HEK293 (cell line): ENCODE data around the gene GMEB2.

ENCODE experiments used
- OSR2 ChIP-seq: fragments of 450-650 bp; formaldehyde crosslinking; IDR thresholded peaks from 2 replicates; pipeline ENCODE4 v1.5.1; 2016; ENCODE audit warnings: missing biosample characterization, missing genetic modification characterization
- REST ChIP-seq: fragments of 450-650 bp; formaldehyde crosslinking; IDR thresholded peaks from 2 replicates; pipeline ENCODE4 v1.5.1; 2016; ENCODE audit warnings: missing biosample characterization, missing genetic modification characterization
- SP7 ChIP-seq: fragments of 450-650 bp; formaldehyde crosslinking; IDR thresholded peaks from 2 replicates; pipeline ENCODE4 v1.5.1; 2016; ENCODE audit warnings: missing biosample characterization, missing genetic modification characterization
- ZBTB49 ChIP-seq: fragments of 450-650 bp; formaldehyde crosslinking; IDR thresholded peaks from 2 replicates; pipeline ENCODE4 v1.5.1; 2016; ENCODE audit warnings: missing biosample characterization, missing genetic modification characterization, low read depth
- ZFP69B ChIP-seq: fragments of 450-650 bp; formaldehyde crosslinking; IDR thresholded peaks from 2 replicates; pipeline ENCODE4 v1.5.1; 2016; ENCODE audit warnings: missing biosample characterization, missing genetic modification characterization
- ZNF146 ChIP-seq: fragments of 450-650 bp; formaldehyde crosslinking; IDR thresholded peaks from 2 replicates; pipeline ENCODE4 v1.5.1; 2016; ENCODE audit warnings: missing biosample characterization, missing genetic modification characterization
- ZNF155 ChIP-seq: fragments of 450-650 bp; formaldehyde crosslinking; IDR thresholded peaks from 2 replicates; pipeline ENCODE4 v1.5.1; 2016; ENCODE audit warnings: missing biosample characterization, missing genetic modification characterization
- ZNF2 ChIP-seq: fragments of 450-650 bp; formaldehyde crosslinking; IDR thresholded peaks from 2 replicates; pipeline ENCODE4 v1.5.1; 2016; ENCODE audit warnings: missing biosample characterization, missing genetic modification characterization
- ZNF214 ChIP-seq: fragments of 450-650 bp; formaldehyde crosslinking; IDR thresholded peaks from 2 replicates; pipeline ENCODE4 v1.5.1; 2017; ENCODE audit warnings: missing biosample characterization, mild to moderate bottlenecking, missing genetic modification characterization, borderline replicate concordance
- ZNF239 ChIP-seq: fragments of 450-650 bp; formaldehyde crosslinking; IDR thresholded peaks from 2 replicates; pipeline ENCODE4 v1.5.1; 2016; ENCODE audit warnings: missing biosample characterization, missing genetic modification characterization
- ZNF26 ChIP-seq: fragments of 450-650 bp; formaldehyde crosslinking; IDR thresholded peaks from 2 replicates; pipeline ENCODE4 v1.5.1; 2016; ENCODE audit warnings: missing biosample characterization, missing genetic modification characterization
- ZNF266 ChIP-seq: fragments of 450-650 bp; formaldehyde crosslinking; IDR thresholded peaks from 2 replicates; pipeline ENCODE4 v1.5.1; 2016; ENCODE audit warnings: missing biosample characterization, missing genetic modification characterization, low read depth
- ZNF274 ChIP-seq, 2 experiments: fragments of 200-500 bp in 1 of 2; fragments of 450-650 bp in 1 of 2; sonication (Bioruptor generic) in 1 of 2; formaldehyde crosslinking in 1 of 2; IDR thresholded peaks; 2 replicates each; pipeline versions ENCODE4 v1.5.1 to v1.6.1; 2014 to 2016; ENCODE audit warnings: borderline replicate concordance in 1 of 2, inconsistent platforms in 1 of 2, low read length in 1 of 2, missing biosample characterization in 1 of 2, missing genetic modification characterization in 1 of 2
- ZNF549 ChIP-seq: fragments of 450-650 bp; IDR thresholded peaks from 2 replicates; pipeline ENCODE4 v1.5.1; 2018; ENCODE audit warnings: missing biosample characterization, missing genetic modification characterization, mild to moderate bottlenecking, inconsistent platforms, moderate library complexity
- ZNF558 ChIP-seq: fragments of 450-650 bp; formaldehyde crosslinking; IDR thresholded peaks from 2 replicates; pipeline ENCODE4 v1.5.1; 2016; ENCODE audit warnings: missing biosample characterization, missing genetic modification characterization
- ZNF600 ChIP-seq: fragments of 450-650 bp; formaldehyde crosslinking; IDR thresholded peaks from 2 replicates; pipeline ENCODE4 v1.5.1; 2016; ENCODE audit warnings: missing biosample characterization, missing genetic modification characterization
- ZNF707 ChIP-seq: fragments of 450-650 bp; formaldehyde crosslinking; IDR thresholded peaks from 2 replicates; pipeline ENCODE4 v1.5.1; 2016; ENCODE audit warnings: missing biosample characterization, missing genetic modification characterization
- ZNF776 ChIP-seq: fragments of 450-650 bp; formaldehyde crosslinking; IDR thresholded peaks from 2 replicates; pipeline ENCODE4 v1.5.0; 2017; ENCODE audit warnings: missing biosample characterization, missing genetic modification characterization, borderline replicate concordance
- ZNF792 ChIP-seq: fragments of 450-650 bp; formaldehyde crosslinking; IDR thresholded peaks from 2 replicates; pipeline ENCODE4 v1.5.1; 2016; ENCODE audit warnings: missing biosample characterization, missing genetic modification characterization
- ZSCAN18 ChIP-seq: fragments of 450-650 bp; formaldehyde crosslinking; IDR thresholded peaks from 2 replicates; pipeline ENCODE4 v1.5.1; 2016; ENCODE audit warnings: missing biosample characterization, missing genetic modification characterization
- ZSCAN4 ChIP-seq: fragments of 450-650 bp; formaldehyde crosslinking; IDR thresholded peaks from 2 replicates; pipeline ENCODE4 v1.5.1; 2017; ENCODE audit warnings: missing biosample characterization, missing genetic modification characterization
- TF ChIP-seq, protein P1 (sequence below): fragments of 450-650 bp; formaldehyde crosslinking; IDR thresholded peaks from 2 replicates; pipeline ENCODE4 v1.5.1; 2016; ENCODE audit warnings: missing biosample characterization, missing genetic modification characterization
- TF ChIP-seq, protein P2 (sequence below): fragments of 450-650 bp; formaldehyde crosslinking; IDR thresholded peaks from 2 replicates; pipeline ENCODE4 v1.5.1; 2017; ENCODE audit warnings: missing biosample characterization, missing genetic modification characterization

Gene GMEB2

DNA sequence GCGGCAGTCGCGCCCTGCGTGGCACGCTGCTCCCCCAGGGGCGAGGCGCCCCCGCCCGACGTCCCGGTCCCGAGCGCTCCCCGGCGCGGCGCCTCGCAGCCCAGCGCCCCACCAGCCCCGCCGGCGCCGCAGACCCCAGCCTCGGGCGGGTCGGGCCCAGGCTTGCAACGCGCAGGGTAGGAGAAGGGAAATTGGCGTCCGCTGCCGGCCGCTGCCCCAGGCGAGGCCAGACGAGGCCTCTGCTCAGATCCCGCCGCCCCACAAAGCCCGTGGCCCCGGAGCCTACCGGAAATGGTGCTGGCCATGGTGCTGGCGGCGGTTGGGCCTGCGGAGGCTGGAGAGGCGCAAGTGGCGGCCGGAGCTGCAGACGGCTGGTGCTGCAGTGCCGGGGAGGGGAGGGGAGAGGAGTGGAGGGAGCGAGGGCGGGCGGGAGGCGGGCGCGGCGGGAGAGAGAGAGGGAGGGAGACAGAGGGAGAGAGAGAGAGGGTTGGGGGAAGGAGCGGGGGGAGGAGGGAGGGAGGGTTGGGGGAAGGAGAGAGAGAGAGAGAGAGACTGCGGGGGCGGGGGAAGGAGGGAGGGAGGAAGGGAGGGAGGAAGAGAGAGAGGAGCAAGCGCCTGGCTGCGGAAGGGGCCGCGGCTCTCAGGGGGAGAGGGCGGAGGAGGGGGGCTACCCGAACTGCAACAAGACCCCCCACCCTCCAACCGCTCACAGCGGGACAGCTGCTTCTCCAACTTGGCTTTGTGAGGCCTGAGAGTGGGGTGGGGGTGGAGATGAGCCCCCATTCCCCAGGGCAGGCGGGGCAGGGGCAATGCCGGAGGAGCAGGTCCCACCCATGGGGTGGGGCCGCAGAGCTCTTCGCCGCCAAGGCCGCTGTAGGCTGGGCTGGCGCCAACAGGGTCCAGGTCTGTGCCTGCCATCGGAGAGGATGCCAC, 26.4 kb upstream of the GMEB2 start, which contains the start of gene STMN3 (continued):
- TF ChIP-seq, protein P1, sequence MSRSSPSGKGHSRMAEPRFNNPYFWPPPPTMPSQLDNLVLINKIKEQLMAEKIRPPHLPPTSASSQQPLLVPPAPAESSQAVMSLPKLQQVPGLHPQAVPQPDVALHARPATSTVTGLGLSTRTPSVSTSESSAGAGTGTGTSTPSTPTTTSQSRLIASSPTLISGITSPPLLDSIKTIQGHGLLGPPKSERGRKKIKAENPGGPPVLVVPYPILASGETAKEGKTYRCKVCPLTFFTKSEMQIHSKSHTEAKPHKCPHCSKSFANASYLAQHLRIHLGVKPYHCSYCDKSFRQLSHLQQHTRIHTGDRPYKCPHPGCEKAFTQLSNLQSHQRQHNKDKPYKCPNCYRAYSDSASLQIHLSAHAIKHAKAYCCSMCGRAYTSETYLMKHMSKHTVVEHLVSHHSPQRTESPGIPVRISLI (tag by site-specific recombination) = no peak
- no peak for TF ChIP-seq ZNF26 (tag by site-specific recombination)
- peak; percentile 59 for TF ChIP-seq SP7 (tag by site-specific recombination)
- TF ChIP-seq, protein P2, sequence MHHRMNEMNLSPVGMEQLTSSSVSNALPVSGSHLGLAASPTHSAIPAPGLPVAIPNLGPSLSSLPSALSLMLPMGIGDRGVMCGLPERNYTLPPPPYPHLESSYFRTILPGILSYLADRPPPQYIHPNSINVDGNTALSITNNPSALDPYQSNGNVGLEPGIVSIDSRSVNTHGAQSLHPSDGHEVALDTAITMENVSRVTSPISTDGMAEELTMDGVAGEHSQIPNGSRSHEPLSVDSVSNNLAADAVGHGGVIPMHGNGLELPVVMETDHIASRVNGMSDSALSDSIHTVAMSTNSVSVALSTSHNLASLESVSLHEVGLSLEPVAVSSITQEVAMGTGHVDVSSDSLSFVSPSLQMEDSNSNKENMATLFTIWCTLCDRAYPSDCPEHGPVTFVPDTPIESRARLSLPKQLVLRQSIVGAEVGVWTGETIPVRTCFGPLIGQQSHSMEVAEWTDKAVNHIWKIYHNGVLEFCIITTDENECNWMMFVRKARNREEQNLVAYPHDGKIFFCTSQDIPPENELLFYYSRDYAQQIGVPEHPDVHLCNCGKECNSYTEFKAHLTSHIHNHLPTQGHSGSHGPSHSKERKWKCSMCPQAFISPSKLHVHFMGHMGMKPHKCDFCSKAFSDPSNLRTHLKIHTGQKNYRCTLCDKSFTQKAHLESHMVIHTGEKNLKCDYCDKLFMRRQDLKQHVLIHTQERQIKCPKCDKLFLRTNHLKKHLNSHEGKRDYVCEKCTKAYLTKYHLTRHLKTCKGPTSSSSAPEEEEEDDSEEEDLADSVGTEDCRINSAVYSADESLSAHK (tag by site-specific recombination) = 0 out of 2 replicates have a peak, but pooled peaks have one; percentile 21
- no peak for TF ChIP-seq ZNF239 (tag by site-specific recombination)
- peak; percentile 93 for TF ChIP-seq ZFP69B (tag by site-specific recombination)
- no peak for TF ChIP-seq ZSCAN4 (tag by site-specific recombination)
- TF ChIP-seq ZSCAN18 = no peak
- TF ChIP-seq ZNF2 = peak; percentile 39; the same call in 1 of the 2 replicates
- TF ChIP-seq ZNF214 = no peak
- peak; percentile 100 for TF ChIP-seq REST
- no peak for TF ChIP-seq ZNF558 (tag by site-specific recombination)
- no peak for TF ChIP-seq ZNF792 (tag by site-specific recombination)
- no peak for TF ChIP-seq ZNF146 (tag by site-specific recombination)
- TF ChIP-seq ZNF549 (tag by site-specific recombination) = no peak
- no peak for TF ChIP-seq OSR2
- no peak for TF ChIP-seq ZBTB49 (tag by site-specific recombination)
- TF ChIP-seq ZNF155 (tag by site-specific recombination) = no peak
- no peak for TF ChIP-seq ZNF707
- no peak for TF ChIP-seq ZNF274 (IDR thresholded peaks at IDR 0.05; ENCODE audit: low read length)
- no peak for TF ChIP-seq ZNF274 (tag by site-specific recombination; IDR thresholded peaks at IDR 0.05; ENCODE audit: borderline replicate concordance)
- peak; percentile 87 for TF ChIP-seq ZNF600 (tag by site-specific recombination)
- TF ChIP-seq ZNF776 (tag by site-specific recombination) = no peak
- TF ChIP-seq ZNF266 = no peak
